DND-41 (cell line): ENCODE data around the gene CTBP2.

Experiments
- ATAC-seq: fragments of 200-7000 bp; cut with Tn5 transposase; 3 replicates; pipeline ENCODE4 v1.9.1; 2021; ENCODE audit warnings: low read depth; ENCODE audit not compliant: insufficient read depth
- DNase-seq: peaks from one replicate; pipeline ENCODE4 v3.0.0-alpha.2; 2020
- H2AFZ ChIP-seq: 2 replicates; pipeline ENCODE4 v1.6.0; 2012; ENCODE audit warnings: low read depth, low read length
- H3K27ac ChIP-seq: 2 replicates; pipeline ENCODE4 v1.5.1; 2012; ENCODE audit warnings: low read length, inconsistent platforms
- H3K27me3 ChIP-seq: fragments of 200-600 bp; sonication (generic); 2 replicates; pipeline ENCODE4 v1.6.0; 2012; ENCODE audit warnings: low read length, mild to moderate bottlenecking, inconsistent platforms; ENCODE audit not compliant: insufficient read depth, poor library complexity
- H3K36me3 ChIP-seq: 2 replicates; pipeline ENCODE4 v1.5.1; 2012; ENCODE audit warnings: low read length, inconsistent platforms; ENCODE audit not compliant: insufficient read depth
- H3K4me1 ChIP-seq: 2 replicates; pipeline ENCODE4 v1.5.1; 2012; ENCODE audit warnings: mild to moderate bottlenecking, low read length; ENCODE audit not compliant: insufficient read depth
- H3K4me2 ChIP-seq: 2 replicates; pipeline ENCODE4 v1.6.0; 2012; ENCODE audit warnings: mild to moderate bottlenecking, moderate library complexity, low read length, inconsistent platforms; ENCODE audit not compliant: insufficient read depth
- H3K4me3 ChIP-seq, 2 experiments: fragments of 200-600 bp in 1 of 2; shearing (Covaris generic) in 1 of 2; 2 replicates each; pipeline ENCODE4 v1.5.1; 2012 to 2016; ENCODE audit warnings: inconsistent platforms in 2 of 2, low read length in 2 of 2, mild to moderate bottlenecking in 2 of 2, low read depth in 1 of 2, moderate library complexity in 1 of 2
- H3K79me2 ChIP-seq: 2 replicates; pipeline ENCODE4 v1.6.0; 2012; ENCODE audit warnings: low read length, inconsistent platforms; ENCODE audit not compliant: insufficient read depth
- H3K9ac ChIP-seq: 2 replicates; pipeline ENCODE4 v1.6.0; 2012; ENCODE audit warnings: low read depth, mild to moderate bottlenecking, inconsistent platforms, low read length, moderate library complexity
- H3K9me3 ChIP-seq: 2 replicates; pipeline ENCODE4 v1.5.1; 2012; ENCODE audit warnings: low read length, moderate library complexity, mild to moderate bottlenecking, inconsistent platforms; ENCODE audit not compliant: insufficient read depth, severe bottlenecking
- H4K20me1 ChIP-seq: 2 replicates; pipeline ENCODE4 v1.6.0; 2012; ENCODE audit warnings: low read length; ENCODE audit not compliant: insufficient read depth
- CTCF ChIP-seq: IDR thresholded peaks from 2 replicates; pipeline ENCODE4 v1.5.1; 2012; ENCODE audit warnings: borderline replicate concordance, low read length, moderate library complexity, mild to moderate bottlenecking; ENCODE audit not compliant: poor library complexity, severe bottlenecking; ENCODE audit errors: extremely low read depth
- EZH2 ChIP-seq: IDR thresholded peaks from 3 replicates; pipeline ENCODE4 v1.6.1; 2012; ENCODE audit warnings: borderline replicate concordance, low read depth, mild to moderate bottlenecking, moderate library complexity, low read length, inconsistent platforms; ENCODE audit not compliant: severe bottlenecking

Gene CTBP2

DNA sequence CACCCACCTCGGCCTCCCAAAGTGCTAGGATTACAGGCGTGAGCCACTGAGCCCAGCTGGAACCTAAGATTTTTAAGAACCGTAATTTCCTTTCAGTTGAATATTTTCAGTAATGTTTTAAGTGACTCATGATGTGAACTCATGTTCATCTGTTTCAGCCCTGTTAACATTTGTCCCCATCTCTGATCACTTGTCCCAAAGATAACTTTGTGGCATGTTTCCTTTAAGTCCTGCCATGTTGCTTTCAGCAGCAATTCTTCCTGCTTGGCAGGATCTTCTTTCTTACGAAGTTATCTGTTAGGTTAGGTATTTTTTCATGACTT lies 199.2 kb downstream of the CTBP2 start:
- Histone ChIP-seq H3K79me2 (peaks cover 96% of the 10 kb centered on the region), H3K27me3 (no peaks in the 10 kb centered on the region), H2AFZ (no peak overlapping the region), H3K27ac (no peak overlapping the region), H3K4me3 (no peak overlapping the region), H4K20me1 (peaks cover 66% of the 10 kb centered on the region), H3K9ac (no peak overlapping the region), H3K4me2 (no peak overlapping the region), H3K4me1 (no peaks in the 10 kb centered on the region), H3K9me3 (no peaks in the 10 kb centered on the region), H3K36me3 (peaks cover 6% of the 10 kb centered on the region)
- no peak for DNase-seq
- TF ChIP-seq EZH2: no peak
- TF ChIP-seq CTCF: no peak
- ATAC-seq: no peak

DNA sequence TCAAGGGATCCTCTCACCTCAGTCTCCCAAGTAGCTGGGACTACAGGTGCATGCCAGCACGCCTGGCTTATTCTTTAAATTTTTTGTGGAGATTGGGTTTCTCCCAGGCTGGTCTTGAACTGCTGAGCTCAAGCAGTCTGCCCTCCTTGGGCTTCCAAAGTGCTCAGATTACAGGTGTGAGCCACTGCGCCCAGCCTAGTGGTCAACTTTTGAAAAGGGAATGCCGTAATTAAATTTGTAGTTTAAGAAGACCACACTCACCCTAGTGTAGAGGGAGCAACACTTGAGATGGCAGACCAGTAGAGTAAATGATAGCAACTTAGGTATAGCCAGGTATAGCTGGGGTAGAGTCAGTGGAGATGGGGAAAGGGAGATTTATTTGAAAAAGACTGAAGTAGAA lies 200.8 kb downstream of the CTBP2 start:
- Histone ChIP-seq H3K4me1 (no peaks in the 10 kb centered on the region), H2AFZ (no peak overlapping the region), H3K4me2 (no peak overlapping the region), H3K9me3 (no peaks in the 10 kb centered on the region), H3K4me3 (no peak overlapping the region), H4K20me1 (peaks cover 65% of the 10 kb centered on the region), H3K79me2 (peaks cover 97% of the 10 kb centered on the region), H3K27me3 (no peaks in the 10 kb centered on the region), H3K36me3 (no peaks in the 10 kb centered on the region), H3K27ac (no peak overlapping the region), H3K9ac (no peak overlapping the region)
- no peak for ATAC-seq
- DNase-seq: no peak
- TF ChIP-seq CTCF (no peak), EZH2 (no peak)

- Histone ChIP-seq H3K27ac (no peak overlapping the region), H3K36me3 (no peaks in the 10 kb centered on the region), H3K79me2 (peaks cover 98% of the 10 kb centered on the region), H3K9ac (no peak overlapping the region), H3K9me3 (no peaks in the 10 kb centered on the region), H3K4me1 (no peaks in the 10 kb centered on the region), H2AFZ (no peak overlapping the region), H3K4me2 (no peak overlapping the region), H3K27me3 (no peaks in the 10 kb centered on the region), H4K20me1 (peaks cover 72% of the 10 kb centered on the region), H3K4me3 (no peak overlapping the region)
- no peak for DNase-seq
- TF ChIP-seq CTCF (no peak), EZH2 (no peak)
- no peak for ATAC-seq
These were observed 202.9 kb downstream of the CTBP2 start for GRCh38 chr10:124957404-124957947.

DNA sequence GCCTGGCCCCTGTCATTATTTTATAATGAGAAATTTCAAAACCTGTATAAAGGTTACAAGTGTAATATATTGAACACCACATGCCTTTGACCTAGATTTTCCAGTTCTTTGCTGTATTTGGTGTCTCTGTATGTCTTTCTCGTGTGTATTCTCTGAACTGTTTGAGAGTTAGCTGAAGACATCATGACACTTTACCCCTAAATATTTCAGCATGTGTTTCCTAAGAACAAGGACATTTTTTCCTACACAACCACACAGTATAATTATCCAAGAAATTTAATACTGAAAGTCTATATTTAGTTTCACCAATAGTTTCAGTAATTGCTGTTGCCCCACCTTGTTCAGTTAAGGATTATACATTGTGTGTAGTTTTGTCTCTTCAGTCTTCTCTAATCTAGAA lies 203.6 kb downstream of the CTBP2 start:
- Histone ChIP-seq H3K27ac (no peak overlapping the region), H2AFZ (no peak overlapping the region), H3K79me2 (peaks cover 98% of the 10 kb centered on the region), H4K20me1 (peaks cover 71% of the 10 kb centered on the region), H3K4me1 (no peaks in the 10 kb centered on the region), H3K9me3 (no peaks in the 10 kb centered on the region), H3K27me3 (no peaks in the 10 kb centered on the region), H3K36me3 (no peaks in the 10 kb centered on the region), H3K4me2 (no peak overlapping the region), H3K4me3 (no peak overlapping the region), H3K9ac (no peak overlapping the region)
- ATAC-seq: no peak
- no peak for DNase-seq
- no peak for TF ChIP-seq CTCF
- no peak for TF ChIP-seq EZH2
